Loucy (cell line): ENCODE results near the gene CYFIP2.

ENCODE experiments used
- EZH2phosphoT487 ChIP-seq: fragments of 200-600 bp; IDR thresholded peaks from 2 replicates; pipeline ENCODE4 v1.6.1; 2018; ENCODE audit warnings: antibody characterized with exemption, mild to moderate bottlenecking, moderate library complexity, borderline replicate concordance
- TF ChIP-seq, protein P1 (sequence below): fragments of 200-600 bp; sonication (generic); conservative IDR thresholded peaks from 2 replicates; pipeline ENCODE4 v1.5.1; 2014; ENCODE audit warnings: mild to moderate bottlenecking, antibody characterized with exemption, low read length

DNA sequence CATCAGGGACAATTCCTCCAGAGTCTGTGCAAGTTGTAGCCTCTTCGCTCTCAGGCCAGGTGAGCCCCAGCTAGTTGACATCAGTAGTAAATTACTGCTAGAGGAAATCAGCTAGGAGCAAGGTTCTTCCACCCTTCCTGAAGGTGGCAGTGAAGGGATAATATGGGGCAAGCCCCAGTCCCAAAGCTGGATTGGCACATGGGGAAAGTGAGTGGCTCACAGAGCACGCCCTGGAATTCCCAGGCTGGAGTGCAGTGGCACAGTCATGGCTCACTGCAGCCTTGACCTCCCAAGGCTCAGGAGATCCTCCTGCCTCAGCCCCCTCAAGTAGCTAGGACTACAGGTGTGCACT is 82.1 kb downstream of the CYFIP2 start:
- TF ChIP-seq, protein P1, sequence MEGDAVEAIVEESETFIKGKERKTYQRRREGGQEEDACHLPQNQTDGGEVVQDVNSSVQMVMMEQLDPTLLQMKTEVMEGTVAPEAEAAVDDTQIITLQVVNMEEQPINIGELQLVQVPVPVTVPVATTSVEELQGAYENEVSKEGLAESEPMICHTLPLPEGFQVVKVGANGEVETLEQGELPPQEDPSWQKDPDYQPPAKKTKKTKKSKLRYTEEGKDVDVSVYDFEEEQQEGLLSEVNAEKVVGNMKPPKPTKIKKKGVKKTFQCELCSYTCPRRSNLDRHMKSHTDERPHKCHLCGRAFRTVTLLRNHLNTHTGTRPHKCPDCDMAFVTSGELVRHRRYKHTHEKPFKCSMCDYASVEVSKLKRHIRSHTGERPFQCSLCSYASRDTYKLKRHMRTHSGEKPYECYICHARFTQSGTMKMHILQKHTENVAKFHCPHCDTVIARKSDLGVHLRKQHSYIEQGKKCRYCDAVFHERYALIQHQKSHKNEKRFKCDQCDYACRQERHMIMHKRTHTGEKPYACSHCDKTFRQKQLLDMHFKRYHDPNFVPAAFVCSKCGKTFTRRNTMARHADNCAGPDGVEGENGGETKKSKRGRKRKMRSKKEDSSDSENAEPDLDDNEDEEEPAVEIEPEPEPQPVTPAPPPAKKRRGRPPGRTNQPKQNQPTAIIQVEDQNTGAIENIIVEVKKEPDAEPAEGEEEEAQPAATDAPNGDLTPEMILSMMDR = no peak
- no peak for TF ChIP-seq EZH2phosphoT487
